WTC11 (cell line): ENCODE measurements around the gene BMP6. TPM values are rescaled to one million over a fixed set of nuclear protein-coding genes. Genes with fewer than 3 reads are reported as not detected.

Experiments
- ATAC-seq: fragments of 200-7000 bp; cut with Tn5 transposase; 2 replicates; pipeline ENCODE4 v1.10.0; 2021; ENCODE audit warnings: mild to moderate bottlenecking, moderate library complexity
- CTCF ChIA-PET: fragments of 300-600 bp; sonication (Branson Sonifier 250); formaldehyde crosslinking; loops from one replicate; lab custom pipeline; 2021; ENCODE audit warnings: antibody characterized with exemption; lab: Charles Lee
- POLR2A ChIA-PET: fragments of 350-600 bp; sonication (Branson Sonifier 250); formaldehyde crosslinking; loops from one replicate; lab custom pipeline; 2021; ENCODE audit warnings: antibody characterized with exemption; lab: Charles Lee
- DNase-seq: peaks from one replicate; pipeline ENCODE4 v3.0.0; 2021; ENCODE audit warnings: low spot score
- H3K27ac Mint-ChIP-seq: 2 replicates; pipeline ENCODE4 v1.8.0; 2021; ENCODE audit warnings: mixed read lengths
- H3K27me3 Mint-ChIP-seq: 2 replicates; pipeline ENCODE4 v1.8.0; 2021; ENCODE audit warnings: low read depth, mild to moderate bottlenecking, moderate library complexity, mixed read lengths
- H3K36me3 Mint-ChIP-seq: 2 replicates; pipeline ENCODE4 v1.8.0; 2021; ENCODE audit warnings: mixed read lengths
- H3K4me1 Mint-ChIP-seq: 2 replicates; pipeline ENCODE4 v1.8.0; 2022; ENCODE audit warnings: mixed read lengths
- H3K4me3 Mint-ChIP-seq: 2 replicates; pipeline ENCODE4 v1.8.0; 2021; ENCODE audit warnings: mild to moderate bottlenecking, moderate library complexity, mixed read lengths
- H3K9me3 Mint-ChIP-seq: 2 replicates; pipeline ENCODE4 v1.8.0; 2021; ENCODE audit warnings: mixed read lengths
- ETV6 ChIP-seq: sonication (generic); formaldehyde crosslinking; IDR thresholded peaks from 2 replicates; pipeline ENCODE4 v1.8.1; 2022; ENCODE audit warnings: mild to moderate bottlenecking, missing genetic modification reagents
- FOXP1 ChIP-seq: sonication (generic); formaldehyde crosslinking; IDR thresholded peaks from 2 replicates; pipeline ENCODE4 v1.8.0; 2022; ENCODE audit warnings: missing genetic modification reagents, mild to moderate bottlenecking, moderate library complexity, borderline replicate concordance
- GABPB1 ChIP-seq: sonication (generic); formaldehyde crosslinking; IDR thresholded peaks from 2 replicates; pipeline ENCODE4 v1.8.1; 2023; ENCODE audit warnings: mild to moderate bottlenecking, missing genetic modification reagents
- HMGA2 ChIP-seq: fragments of 250-450 bp; sonication (Bioruptor Pico); IDR thresholded peaks from 2 replicates; pipeline ENCODE4 v1.4.0; 2021; ENCODE audit warnings: mild to moderate bottlenecking, moderate library complexity
- NFATC4 ChIP-seq: fragments of 250-450 bp; sonication (Bioruptor Pico); IDR thresholded peaks from 2 replicates; pipeline ENCODE4 v1.9.0; 2021; ENCODE audit warnings: mild to moderate bottlenecking
- NFE2L1 ChIP-seq: sonication (generic); formaldehyde crosslinking; IDR thresholded peaks from 2 replicates; pipeline ENCODE4 v1.8.1; 2023; ENCODE audit warnings: missing genetic modification reagents
- NFYB ChIP-seq: sonication (generic); formaldehyde crosslinking; conservative IDR thresholded peaks from 2 replicates; pipeline ENCODE4 v1.8.0; 2022; ENCODE audit warnings: low read depth, missing genetic modification reagents
- NR2C2 ChIP-seq: sonication (generic); formaldehyde crosslinking; IDR thresholded peaks from 2 replicates; pipeline ENCODE4 v1.8.0; 2022; ENCODE audit warnings: mild to moderate bottlenecking, missing genetic modification reagents
- OVOL2 ChIP-seq: fragments of 250-450 bp; sonication (Bioruptor Pico); IDR thresholded peaks from 2 replicates; pipeline ENCODE4 v1.9.0; 2021; ENCODE audit warnings: mild to moderate bottlenecking, borderline replicate concordance
- RELA ChIP-seq: sonication (generic); formaldehyde crosslinking; IDR thresholded peaks from 2 replicates; pipeline ENCODE4 v1.8.1; 2022; ENCODE audit warnings: missing genetic modification reagents, mild to moderate bottlenecking, borderline replicate concordance
- SMAD3 ChIP-seq: sonication (generic); formaldehyde crosslinking; IDR thresholded peaks from 2 replicates; pipeline ENCODE4 v1.8.0; 2022; ENCODE audit warnings: missing genetic modification reagents, mild to moderate bottlenecking, borderline replicate concordance
- TCF7 ChIP-seq: sonication (generic); formaldehyde crosslinking; IDR thresholded peaks from 2 replicates; pipeline ENCODE4 v1.8.0; 2022; ENCODE audit warnings: mild to moderate bottlenecking, low read depth, missing genetic modification reagents, moderate library complexity
- ZNF232 ChIP-seq: sonication (generic); formaldehyde crosslinking; IDR thresholded peaks from 2 replicates; pipeline ENCODE4 v1.8.0; 2022; ENCODE audit warnings: mild to moderate bottlenecking, missing genetic modification reagents
- total RNA-seq: library from RNA; stranded (reverse); gene quantifications from 3 replicates; pipeline ENCODE4 v1.2.3, GENCODE V29; 2021
- TF ChIP-seq, protein P1 (sequence below): sonication (generic); formaldehyde crosslinking; IDR thresholded peaks from 2 replicates; pipeline ENCODE4 v1.8.0; 2022; ENCODE audit warnings: mild to moderate bottlenecking, missing genetic modification reagents
- TF ChIP-seq, protein P2 (sequence below): sonication (generic); formaldehyde crosslinking; IDR thresholded peaks from 2 replicates; pipeline ENCODE4 v1.8.1; 2023; ENCODE audit warnings: mild to moderate bottlenecking, missing genetic modification reagents, moderate library complexity
- TF ChIP-seq, protein P3 (sequence below): fragments of 250-450 bp; sonication (Bioruptor Pico); IDR thresholded peaks from 2 replicates; pipeline ENCODE4 v1.9.0; 2021; ENCODE audit warnings: mild to moderate bottlenecking, borderline replicate concordance
- TF ChIP-seq, protein P4 (sequence below): sonication (generic); formaldehyde crosslinking; IDR thresholded peaks from 2 replicates; pipeline ENCODE4 v1.8.0; 2022; ENCODE audit warnings: mild to moderate bottlenecking, missing genetic modification reagents
- TF ChIP-seq, protein P5 (sequence below): sonication (generic); formaldehyde crosslinking; IDR thresholded peaks from 2 replicates; pipeline ENCODE4 v1.8.1; 2023; ENCODE audit warnings: mild to moderate bottlenecking, moderate library complexity, missing genetic modification reagents
- TF ChIP-seq, protein P6 (sequence below): fragments of 250-450 bp; sonication (Bioruptor Pico); IDR thresholded peaks from 2 replicates; pipeline ENCODE4 v1.9.0; 2021; ENCODE audit warnings: mild to moderate bottlenecking
- TF ChIP-seq, protein P7 (sequence below): sonication (generic); formaldehyde crosslinking; IDR thresholded peaks from 2 replicates; pipeline ENCODE4 v1.8.1; 2022; ENCODE audit warnings: low read depth, missing genetic modification reagents, borderline replicate concordance

The BMP6 gene
- total RNA-seq, 1 experiment from 2014 or later, result 1.0 TPM

DNA sequence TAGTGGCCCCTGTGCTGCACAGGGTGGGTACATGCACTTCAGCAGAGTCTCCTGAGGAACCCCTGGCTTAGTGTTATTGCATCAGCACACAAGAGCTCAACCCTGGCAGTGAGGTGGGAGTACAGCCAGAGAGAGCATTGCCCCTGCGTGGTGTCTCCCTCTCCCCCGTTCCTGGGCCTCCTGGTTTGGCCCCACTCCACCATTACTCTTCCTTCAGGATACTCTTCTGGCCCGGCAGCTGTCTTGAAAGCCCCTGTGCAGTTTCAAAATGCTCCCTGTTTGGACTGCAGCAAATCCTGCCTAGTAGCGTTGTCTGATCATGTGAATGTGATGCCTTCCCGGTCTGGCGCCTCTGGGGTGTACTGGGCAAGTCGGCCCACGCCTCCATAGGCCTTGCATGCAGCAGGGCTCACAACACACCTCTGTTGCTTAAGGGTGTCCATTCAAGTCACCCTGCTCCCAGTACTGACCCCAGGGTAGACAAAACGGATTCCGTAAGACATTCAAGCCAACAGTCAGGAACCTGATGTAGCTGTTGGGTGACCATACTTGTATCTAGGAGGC lies 152.6 kb downstream of the BMP6 start (continued):
- TF ChIP-seq, protein P1, sequence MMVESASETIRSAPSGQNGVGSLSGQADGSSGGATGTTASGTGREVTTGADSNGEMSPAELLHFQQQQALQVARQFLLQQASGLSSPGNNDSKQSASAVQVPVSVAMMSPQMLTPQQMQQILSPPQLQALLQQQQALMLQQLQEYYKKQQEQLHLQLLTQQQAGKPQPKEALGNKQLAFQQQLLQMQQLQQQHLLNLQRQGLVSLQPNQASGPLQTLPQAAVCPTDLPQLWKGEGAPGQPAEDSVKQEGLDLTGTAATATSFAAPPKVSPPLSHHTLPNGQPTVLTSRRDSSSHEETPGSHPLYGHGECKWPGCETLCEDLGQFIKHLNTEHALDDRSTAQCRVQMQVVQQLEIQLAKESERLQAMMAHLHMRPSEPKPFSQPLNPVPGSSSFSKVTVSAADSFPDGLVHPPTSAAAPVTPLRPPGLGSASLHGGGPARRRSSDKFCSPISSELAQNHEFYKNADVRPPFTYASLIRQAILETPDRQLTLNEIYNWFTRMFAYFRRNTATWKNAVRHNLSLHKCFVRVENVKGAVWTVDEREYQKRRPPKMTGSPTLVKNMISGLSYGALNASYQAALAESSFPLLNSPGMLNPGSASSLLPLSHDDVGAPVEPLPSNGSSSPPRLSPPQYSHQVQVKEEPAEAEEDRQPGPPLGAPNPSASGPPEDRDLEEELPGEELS (CRISPR knock-in tag), result no peak
- TF ChIP-seq GABPB1 (CRISPR knock-in tag) (no peak), RELA (no peak), SMAD3 (CRISPR knock-in tag) (no peak), FOXP1 (CRISPR knock-in tag) (no peak), NFYB (CRISPR knock-in tag) (no peak), NFE2L1 (no peak), ZNF232 (CRISPR knock-in tag) (no peak)
- TF ChIP-seq, protein P2, sequence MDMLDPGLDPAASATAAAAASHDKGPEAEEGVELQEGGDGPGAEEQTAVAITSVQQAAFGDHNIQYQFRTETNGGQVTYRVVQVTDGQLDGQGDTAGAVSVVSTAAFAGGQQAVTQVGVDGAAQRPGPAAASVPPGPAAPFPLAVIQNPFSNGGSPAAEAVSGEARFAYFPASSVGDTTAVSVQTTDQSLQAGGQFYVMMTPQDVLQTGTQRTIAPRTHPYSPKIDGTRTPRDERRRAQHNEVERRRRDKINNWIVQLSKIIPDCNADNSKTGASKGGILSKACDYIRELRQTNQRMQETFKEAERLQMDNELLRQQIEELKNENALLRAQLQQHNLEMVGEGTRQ (CRISPR knock-in tag), result no peak

DNA sequence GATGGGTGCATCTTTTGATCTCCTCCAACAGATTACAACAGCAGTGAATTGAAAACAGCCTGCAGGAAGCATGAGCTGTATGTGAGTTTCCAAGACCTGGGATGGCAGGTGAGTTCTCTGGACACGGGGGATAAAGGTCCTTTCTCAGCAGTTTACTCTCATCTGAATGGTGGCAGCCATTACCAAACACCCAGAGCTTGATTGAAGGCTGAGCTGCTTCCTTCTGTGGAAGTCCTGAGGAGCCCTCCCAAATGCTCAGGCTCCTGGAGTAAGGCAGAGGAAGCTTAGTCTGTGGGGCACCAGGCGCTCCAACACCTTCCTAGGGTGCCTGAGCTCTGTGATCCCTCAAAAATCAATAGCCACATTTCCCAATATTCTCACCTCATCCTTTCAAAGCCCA lies 153.1 kb downstream of the BMP6 start:
- Mint-ChIP-seq H3K4me1 (no peaks in the 10 kb centered on the region), H3K27ac (no peak overlapping the region), H3K9me3 (peaks cover 4% of the 10 kb centered on the region), H3K27me3 (no peaks in the 10 kb centered on the region), H3K36me3 (peaks cover 27% of the 10 kb centered on the region)
- ATAC-seq (no peak), DNase-seq (no peak)
- POLR2A ChIA-PET, result no interaction called here
- CTCF ChIA-PET, result interaction anchor here (0.5 to 1.4 kb wide), 3 partner anchors 113 to 263 kb away, joined by 3 to 4 read pairs (median 4); no protein-coding TSS in a partner anchor
- TF ChIP-seq, protein P3, sequence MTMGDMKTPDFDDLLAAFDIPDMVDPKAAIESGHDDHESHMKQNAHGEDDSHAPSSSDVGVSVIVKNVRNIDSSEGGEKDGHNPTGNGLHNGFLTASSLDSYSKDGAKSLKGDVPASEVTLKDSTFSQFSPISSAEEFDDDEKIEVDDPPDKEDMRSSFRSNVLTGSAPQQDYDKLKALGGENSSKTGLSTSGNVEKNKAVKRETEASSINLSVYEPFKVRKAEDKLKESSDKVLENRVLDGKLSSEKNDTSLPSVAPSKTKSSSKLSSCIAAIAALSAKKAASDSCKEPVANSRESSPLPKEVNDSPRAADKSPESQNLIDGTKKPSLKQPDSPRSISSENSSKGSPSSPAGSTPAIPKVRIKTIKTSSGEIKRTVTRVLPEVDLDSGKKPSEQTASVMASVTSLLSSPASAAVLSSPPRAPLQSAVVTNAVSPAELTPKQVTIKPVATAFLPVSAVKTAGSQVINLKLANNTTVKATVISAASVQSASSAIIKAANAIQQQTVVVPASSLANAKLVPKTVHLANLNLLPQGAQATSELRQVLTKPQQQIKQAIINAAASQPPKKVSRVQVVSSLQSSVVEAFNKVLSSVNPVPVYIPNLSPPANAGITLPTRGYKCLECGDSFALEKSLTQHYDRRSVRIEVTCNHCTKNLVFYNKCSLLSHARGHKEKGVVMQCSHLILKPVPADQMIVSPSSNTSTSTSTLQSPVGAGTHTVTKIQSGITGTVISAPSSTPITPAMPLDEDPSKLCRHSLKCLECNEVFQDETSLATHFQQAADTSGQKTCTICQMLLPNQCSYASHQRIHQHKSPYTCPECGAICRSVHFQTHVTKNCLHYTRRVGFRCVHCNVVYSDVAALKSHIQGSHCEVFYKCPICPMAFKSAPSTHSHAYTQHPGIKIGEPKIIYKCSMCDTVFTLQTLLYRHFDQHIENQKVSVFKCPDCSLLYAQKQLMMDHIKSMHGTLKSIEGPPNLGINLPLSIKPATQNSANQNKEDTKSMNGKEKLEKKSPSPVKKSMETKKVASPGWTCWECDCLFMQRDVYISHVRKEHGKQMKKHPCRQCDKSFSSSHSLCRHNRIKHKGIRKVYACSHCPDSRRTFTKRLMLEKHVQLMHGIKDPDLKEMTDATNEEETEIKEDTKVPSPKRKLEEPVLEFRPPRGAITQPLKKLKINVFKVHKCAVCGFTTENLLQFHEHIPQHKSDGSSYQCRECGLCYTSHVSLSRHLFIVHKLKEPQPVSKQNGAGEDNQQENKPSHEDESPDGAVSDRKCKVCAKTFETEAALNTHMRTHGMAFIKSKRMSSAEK (CRISPR knock-in tag), result no peak
- TF ChIP-seq NFATC4 (CRISPR knock-in tag) (no peak), TCF7 (CRISPR knock-in tag) (no peak)
- TF ChIP-seq, protein P4, sequence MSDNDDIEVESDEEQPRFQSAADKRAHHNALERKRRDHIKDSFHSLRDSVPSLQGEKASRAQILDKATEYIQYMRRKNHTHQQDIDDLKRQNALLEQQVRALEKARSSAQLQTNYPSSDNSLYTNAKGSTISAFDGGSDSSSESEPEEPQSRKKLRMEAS (CRISPR knock-in tag), result no peak
- TF ChIP-seq, all 79 proteins: peak for 0
- H3K4me3 Mint-ChIP-seq, result no peak overlapping the region

DNA sequence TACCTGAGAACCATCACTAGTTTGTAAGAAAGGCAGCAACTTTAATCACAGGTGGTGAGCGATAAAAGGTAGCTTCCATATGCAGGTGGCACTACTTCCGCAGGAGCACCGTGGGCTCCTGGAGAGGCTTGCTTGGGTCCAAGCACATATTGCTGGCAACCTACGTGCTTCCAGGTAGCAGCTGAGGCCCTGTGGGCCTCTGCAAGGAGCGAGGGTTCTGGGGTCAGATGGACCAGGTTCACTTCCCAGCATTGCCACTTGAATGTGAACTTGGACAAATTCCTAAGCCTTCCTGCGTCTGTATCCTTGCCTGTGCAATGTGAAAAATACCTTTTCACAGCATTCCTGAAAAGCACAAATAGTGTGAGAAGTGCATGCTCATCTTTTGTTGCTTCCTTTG lies 153.7 kb downstream of the BMP6 start:
- Mint-ChIP-seq H3K4me3 (no peak overlapping the region), H3K27me3 (no peaks in the 10 kb centered on the region), H3K9me3 (no peaks in the 10 kb centered on the region), H3K36me3 (peaks cover 32% of the 10 kb centered on the region), H3K4me1 (no peaks in the 10 kb centered on the region), H3K27ac (no peak overlapping the region)
- CTCF ChIA-PET, result interaction anchor here (0.5 to 1.4 kb wide), 3 partner anchors 113 to 264 kb away, joined by 3 to 4 read pairs (median 4); no protein-coding TSS in a partner anchor
- ATAC-seq, result no peak
- POLR2A ChIA-PET, result no interaction called here
- no peak for DNase-seq
- no peak for TF ChIP-seq HMGA2 (CRISPR knock-in tag)
- TF ChIP-seq, protein P5, sequence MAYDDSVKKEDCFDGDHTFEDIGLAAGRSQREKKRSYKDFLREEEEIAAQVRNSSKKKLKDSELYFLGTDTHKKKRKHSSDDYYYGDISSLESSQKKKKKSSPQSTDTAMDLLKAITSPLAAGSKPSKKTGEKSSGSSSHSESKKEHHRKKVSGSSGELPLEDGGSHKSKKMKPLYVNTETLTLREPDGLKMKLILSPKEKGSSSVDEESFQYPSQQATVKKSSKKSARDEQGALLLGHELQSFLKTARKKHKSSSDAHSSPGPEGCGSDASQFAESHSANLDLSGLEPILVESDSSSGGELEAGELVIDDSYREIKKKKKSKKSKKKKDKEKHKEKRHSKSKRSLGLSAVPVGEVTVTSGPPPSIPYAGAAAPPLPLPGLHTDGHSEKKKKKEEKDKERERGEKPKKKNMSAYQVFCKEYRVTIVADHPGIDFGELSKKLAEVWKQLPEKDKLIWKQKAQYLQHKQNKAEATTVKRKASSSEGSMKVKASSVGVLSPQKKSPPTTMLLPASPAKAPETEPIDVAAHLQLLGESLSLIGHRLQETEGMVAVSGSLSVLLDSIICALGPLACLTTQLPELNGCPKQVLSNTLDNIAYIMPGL (CRISPR knock-in tag), result no peak
- TF ChIP-seq, protein P6, sequence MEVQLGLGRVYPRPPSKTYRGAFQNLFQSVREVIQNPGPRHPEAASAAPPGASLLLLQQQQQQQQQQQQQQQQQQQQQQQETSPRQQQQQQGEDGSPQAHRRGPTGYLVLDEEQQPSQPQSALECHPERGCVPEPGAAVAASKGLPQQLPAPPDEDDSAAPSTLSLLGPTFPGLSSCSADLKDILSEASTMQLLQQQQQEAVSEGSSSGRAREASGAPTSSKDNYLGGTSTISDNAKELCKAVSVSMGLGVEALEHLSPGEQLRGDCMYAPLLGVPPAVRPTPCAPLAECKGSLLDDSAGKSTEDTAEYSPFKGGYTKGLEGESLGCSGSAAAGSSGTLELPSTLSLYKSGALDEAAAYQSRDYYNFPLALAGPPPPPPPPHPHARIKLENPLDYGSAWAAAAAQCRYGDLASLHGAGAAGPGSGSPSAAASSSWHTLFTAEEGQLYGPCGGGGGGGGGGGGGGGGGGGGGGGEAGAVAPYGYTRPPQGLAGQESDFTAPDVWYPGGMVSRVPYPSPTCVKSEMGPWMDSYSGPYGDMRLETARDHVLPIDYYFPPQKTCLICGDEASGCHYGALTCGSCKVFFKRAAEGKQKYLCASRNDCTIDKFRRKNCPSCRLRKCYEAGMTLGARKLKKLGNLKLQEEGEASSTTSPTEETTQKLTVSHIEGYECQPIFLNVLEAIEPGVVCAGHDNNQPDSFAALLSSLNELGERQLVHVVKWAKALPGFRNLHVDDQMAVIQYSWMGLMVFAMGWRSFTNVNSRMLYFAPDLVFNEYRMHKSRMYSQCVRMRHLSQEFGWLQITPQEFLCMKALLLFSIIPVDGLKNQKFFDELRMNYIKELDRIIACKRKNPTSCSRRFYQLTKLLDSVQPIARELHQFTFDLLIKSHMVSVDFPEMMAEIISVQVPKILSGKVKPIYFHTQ (CRISPR knock-in tag), result no peak
- TF ChIP-seq NR2C2, result no peak
- TF ChIP-seq, protein P7, sequence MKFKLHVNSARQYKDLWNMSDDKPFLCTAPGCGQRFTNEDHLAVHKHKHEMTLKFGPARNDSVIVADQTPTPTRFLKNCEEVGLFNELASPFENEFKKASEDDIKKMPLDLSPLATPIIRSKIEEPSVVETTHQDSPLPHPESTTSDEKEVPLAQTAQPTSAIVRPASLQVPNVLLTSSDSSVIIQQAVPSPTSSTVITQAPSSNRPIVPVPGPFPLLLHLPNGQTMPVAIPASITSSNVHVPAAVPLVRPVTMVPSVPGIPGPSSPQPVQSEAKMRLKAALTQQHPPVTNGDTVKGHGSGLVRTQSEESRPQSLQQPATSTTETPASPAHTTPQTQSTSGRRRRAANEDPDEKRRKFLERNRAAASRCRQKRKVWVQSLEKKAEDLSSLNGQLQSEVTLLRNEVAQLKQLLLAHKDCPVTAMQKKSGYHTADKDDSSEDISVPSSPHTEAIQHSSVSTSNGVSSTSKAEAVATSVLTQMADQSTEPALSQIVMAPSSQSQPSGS, result no peak
- no peak for TF ChIP-seq OVOL2 (CRISPR knock-in tag)
- no peak for TF ChIP-seq ETV6 (CRISPR knock-in tag)
